ENCODE results near the gene LMX1A.

DNA sequence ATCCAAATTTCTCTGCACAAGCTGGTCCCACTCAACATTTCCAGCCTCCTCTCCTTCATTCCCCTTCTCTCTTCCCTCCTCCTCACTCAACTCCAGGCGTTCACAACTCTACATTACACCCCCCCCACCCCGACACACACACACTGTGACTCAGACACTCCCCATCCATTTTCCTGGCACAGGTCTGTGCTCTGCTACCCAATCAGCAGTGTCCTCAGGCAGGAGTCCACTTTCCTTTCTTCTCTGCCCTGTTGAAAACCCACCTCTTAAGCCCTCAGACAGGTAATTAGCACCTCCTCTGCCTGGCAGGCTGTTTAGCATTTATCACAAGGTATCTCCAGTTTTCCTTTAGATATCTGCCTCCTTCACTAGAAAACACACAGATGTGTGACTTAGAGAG, 8.8 kb upstream of the LMX1A start:
- TF ChIP-seq REST (IDR thresholded peaks at IDR 0.05; ENCODE audit: insufficient replicate concordance, low read depth) (no peak), POLR2AphosphoS5 (IDR thresholded peaks at IDR 0.05; ENCODE audit: low read depth) (no peak), GABPA (IDR thresholded peaks at IDR 0.05; ENCODE audit: low read depth) (no peak)
- TF ChIP-seq, protein P1, sequence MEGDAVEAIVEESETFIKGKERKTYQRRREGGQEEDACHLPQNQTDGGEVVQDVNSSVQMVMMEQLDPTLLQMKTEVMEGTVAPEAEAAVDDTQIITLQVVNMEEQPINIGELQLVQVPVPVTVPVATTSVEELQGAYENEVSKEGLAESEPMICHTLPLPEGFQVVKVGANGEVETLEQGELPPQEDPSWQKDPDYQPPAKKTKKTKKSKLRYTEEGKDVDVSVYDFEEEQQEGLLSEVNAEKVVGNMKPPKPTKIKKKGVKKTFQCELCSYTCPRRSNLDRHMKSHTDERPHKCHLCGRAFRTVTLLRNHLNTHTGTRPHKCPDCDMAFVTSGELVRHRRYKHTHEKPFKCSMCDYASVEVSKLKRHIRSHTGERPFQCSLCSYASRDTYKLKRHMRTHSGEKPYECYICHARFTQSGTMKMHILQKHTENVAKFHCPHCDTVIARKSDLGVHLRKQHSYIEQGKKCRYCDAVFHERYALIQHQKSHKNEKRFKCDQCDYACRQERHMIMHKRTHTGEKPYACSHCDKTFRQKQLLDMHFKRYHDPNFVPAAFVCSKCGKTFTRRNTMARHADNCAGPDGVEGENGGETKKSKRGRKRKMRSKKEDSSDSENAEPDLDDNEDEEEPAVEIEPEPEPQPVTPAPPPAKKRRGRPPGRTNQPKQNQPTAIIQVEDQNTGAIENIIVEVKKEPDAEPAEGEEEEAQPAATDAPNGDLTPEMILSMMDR (IDR thresholded peaks at IDR 0.05; ENCODE audit: insufficient read depth, low read length) = no peak
